IMR-90 (cell line): ENCODE data around the gene GALNT17. TPM values are rescaled to one million over a fixed set of nuclear protein-coding genes. Genes with fewer than 3 reads are reported as not detected.

Experiments
- ATAC-seq: fragments of 200-7000 bp; cut with Tn5 transposase; 2 replicates; pipeline ENCODE4 v1.9.1; 2020; ENCODE audit warnings: low read depth, mild to moderate bottlenecking, moderate library complexity
- BruUV-seq: library from RNA; stranded (reverse); fragments of 400-500 nt; replicated peaks from 2 replicates; lab custom pipeline; 2021; lab: Mats Ljungman, UMichigan
- CTCF ChIA-PET: fragments of 300-600 bp; formaldehyde crosslinking; extraction: SDS; loops from one replicate; lab custom pipeline; 2021; ENCODE audit warnings: antibody characterized with exemption; lab: Yijun Ruan, JAX
- POLR2A ChIA-PET: fragments of 300-600 bp; sonication (Branson Sonifier 250); formaldehyde crosslinking; loops from one replicate; lab custom pipeline; 2022; ENCODE audit warnings: antibody characterized with exemption; ENCODE audit not compliant: unreplicated experiment; lab: Charles Lee
- DNase-seq: peaks from one replicate; pipeline ENCODE4 v3.0.0; 2013
- H2AFZ ChIP-seq: replicated peaks from 2 replicates; pipeline ENCODE3; 2013; ENCODE audit warnings: low read length, mild to moderate bottlenecking; ENCODE audit not compliant: poor library complexity
- H2AK5ac ChIP-seq: 2 replicates; pipeline ENCODE4 v1.6.1; 2013; ENCODE audit warnings: low read depth, low read length, inconsistent platforms
- H2AK9ac ChIP-seq: replicated peaks from 2 replicates; pipeline ENCODE3; 2013; ENCODE audit warnings: mild to moderate bottlenecking, low read depth, low read length, moderate library complexity; ENCODE audit not compliant: poor library complexity
- H2BK120ac ChIP-seq: 2 replicates; pipeline ENCODE4 v1.6.1; 2013; ENCODE audit warnings: low read depth, low read length, inconsistent platforms
- H2BK15ac ChIP-seq: 3 replicates; pipeline ENCODE4 v1.6.1; 2013; ENCODE audit warnings: low read depth, low read length, inconsistent platforms
- H2BK20ac ChIP-seq: 2 replicates; pipeline ENCODE4 v1.6.1; 2013; ENCODE audit warnings: low read depth, mild to moderate bottlenecking, inconsistent platforms, low read length, moderate library complexity
- H2BK5ac ChIP-seq: 2 replicates; pipeline ENCODE4 v1.6.1; 2013; ENCODE audit warnings: mild to moderate bottlenecking, low read depth, low read length, inconsistent platforms; ENCODE audit not compliant: poor library complexity, severe bottlenecking
- H3K14ac ChIP-seq: replicated peaks from 2 replicates; pipeline ENCODE4 v1.6.1; 2013; ENCODE audit warnings: low read depth, low read length, inconsistent platforms
- H3K18ac ChIP-seq: 2 replicates; pipeline ENCODE4 v1.6.1; 2013; ENCODE audit warnings: low read depth, low read length, control low read depth
- H3K23ac ChIP-seq: 2 replicates; pipeline ENCODE4 v1.6.1; 2013; ENCODE audit warnings: low read depth, low read length, inconsistent platforms
- H3K27ac ChIP-seq: 2 replicates; pipeline ENCODE4 v1.5.1; 2013; ENCODE audit warnings: mild to moderate bottlenecking, control low read depth, low read length; ENCODE audit not compliant: insufficient read depth
- H3K27me3 ChIP-seq: 2 replicates; pipeline ENCODE4 v1.6.1; 2013; ENCODE audit warnings: low read length; ENCODE audit not compliant: control insufficient read depth, insufficient read depth
- H3K36me3 ChIP-seq: 2 replicates; pipeline ENCODE4 v1.6.1; 2013; ENCODE audit warnings: low read length, mixed read lengths; ENCODE audit not compliant: control insufficient read depth, insufficient read depth
- H3K4ac ChIP-seq: 2 replicates; pipeline ENCODE4 v1.6.1; 2013; ENCODE audit warnings: low read depth, low read length, inconsistent platforms
- H3K4me1 ChIP-seq: 2 replicates; pipeline ENCODE4 v1.6.1; 2013; ENCODE audit warnings: low read length, mixed read lengths; ENCODE audit not compliant: control insufficient read depth, insufficient read depth
- H3K4me2 ChIP-seq: 2 replicates; pipeline ENCODE4 v1.6.1; 2013; ENCODE audit warnings: low read depth, mild to moderate bottlenecking, control low read depth, low read length, moderate library complexity
- H3K4me3 ChIP-seq: 2 replicates; pipeline ENCODE4 v1.5.1; 2013; ENCODE audit warnings: low read depth, mild to moderate bottlenecking, control low read depth, low read length, moderate library complexity; ENCODE audit not compliant: insufficient read depth
- H3K56ac ChIP-seq: 2 replicates; pipeline ENCODE4 v1.6.1; 2013; ENCODE audit warnings: low read length, inconsistent platforms; ENCODE audit not compliant: insufficient read depth; ENCODE audit errors: extremely low read depth
- H3K79me1 ChIP-seq, 2 experiments: 2 replicates each; pipeline ENCODE4 v1.6.1; 2013; ENCODE audit warnings: low read length in 2 of 2, inconsistent platforms in 1 of 2, low read depth in 1 of 2
- H3K9ac ChIP-seq: 2 replicates; pipeline ENCODE4 v1.6.1; 2013; ENCODE audit warnings: low read depth, low read length, control low read depth
- H3K9me1 ChIP-seq: 2 replicates; pipeline ENCODE4 v1.6.1; 2013; ENCODE audit warnings: low read length, inconsistent platforms; ENCODE audit not compliant: insufficient read depth
- H3K9me3 ChIP-seq: 2 replicates; pipeline ENCODE4 v1.6.1; 2013; ENCODE audit warnings: low read length; ENCODE audit not compliant: control insufficient read depth, insufficient read depth
- H4K20me1 ChIP-seq: 2 replicates; pipeline ENCODE4 v1.6.1; 2013; ENCODE audit warnings: low read length, inconsistent platforms; ENCODE audit not compliant: insufficient read depth
- H4K5ac ChIP-seq: 2 replicates; pipeline ENCODE4 v1.6.1; 2013; ENCODE audit warnings: mild to moderate bottlenecking, low read depth, low read length, control low read depth
- H4K8ac ChIP-seq, 2 experiments: 2 replicates each; pipeline ENCODE4 v1.6.1; 2013; ENCODE audit warnings: low read depth in 2 of 2, low read length in 2 of 2, control low read depth in 1 of 2, inconsistent platforms in 1 of 2
- H4K91ac ChIP-seq: 2 replicates; pipeline ENCODE4 v1.6.1; 2013; ENCODE audit warnings: low read depth, low read length, inconsistent platforms; ENCODE audit not compliant: insufficient read depth
- BHLHE40 ChIP-seq: fragments of 150-350 bp; IDR thresholded peaks from 2 replicates; pipeline ENCODE4 v1.6.1; 2016; ENCODE audit warnings: mild to moderate bottlenecking, low read depth, low read length
- CEBPB ChIP-seq: IDR thresholded peaks from 2 replicates; pipeline ENCODE4 v1.6.1; 2012; ENCODE audit warnings: low read depth, low read length, improper control_type of control experiment
- CHD1 ChIP-seq: IDR thresholded peaks from 2 replicates; pipeline ENCODE4 v1.6.1; 2012; ENCODE audit warnings: low read depth, low read length, improper control_type of control experiment
- ELK1 ChIP-seq: fragments of 150-350 bp; IDR thresholded peaks from 2 replicates; pipeline ENCODE4 v1.6.1; 2016; ENCODE audit warnings: low read depth, mild to moderate bottlenecking, low read length, moderate library complexity, borderline replicate concordance
- FOS ChIP-seq: fragments of 150-350 bp; IDR thresholded peaks from 2 replicates; pipeline ENCODE4 v1.6.1; 2016; ENCODE audit warnings: low read depth, low read length
- MAFK ChIP-seq: IDR thresholded peaks from 2 replicates; pipeline ENCODE4 v1.6.1; 2012; ENCODE audit warnings: low read depth, low read length, improper control_type of control experiment
- MAZ ChIP-seq: IDR thresholded peaks from 2 replicates; pipeline ENCODE4 v1.6.1; 2012; ENCODE audit warnings: low read depth, mild to moderate bottlenecking, low read length, improper control_type of control experiment, moderate library complexity, borderline replicate concordance
- MXI1 ChIP-seq: IDR thresholded peaks from 2 replicates; pipeline ENCODE4 v1.6.1; 2012; ENCODE audit warnings: low read depth, mild to moderate bottlenecking, low read length, moderate library complexity, borderline replicate concordance
- NFE2L2 ChIP-seq: fragments of 150-350 bp; IDR thresholded peaks from 2 replicates; pipeline ENCODE4 v1.6.1; 2016; ENCODE audit warnings: low read depth, mild to moderate bottlenecking, low read length
- POLR2A ChIP-seq: IDR thresholded peaks from 2 replicates; pipeline ENCODE4 v1.6.1; 2012; ENCODE audit warnings: mild to moderate bottlenecking, low read depth, low read length
- RAD21 ChIP-seq: IDR thresholded peaks from 2 replicates; pipeline ENCODE4 v1.6.1; 2012; ENCODE audit warnings: low read length, improper control_type of control experiment
- RCOR1 ChIP-seq: IDR thresholded peaks from 2 replicates; pipeline ENCODE4 v1.6.1; 2012; ENCODE audit warnings: mild to moderate bottlenecking, low read length, improper control_type of control experiment; ENCODE audit not compliant: insufficient replicate concordance
- RFX5 ChIP-seq: IDR thresholded peaks from 2 replicates; pipeline ENCODE4 v1.8.0; 2012; ENCODE audit warnings: low read depth, mild to moderate bottlenecking, low read length, moderate library complexity
- SMC3 ChIP-seq: fragments of 150-350 bp; IDR thresholded peaks from 2 replicates; pipeline ENCODE4 v1.6.1; 2016; ENCODE audit warnings: low read depth, mild to moderate bottlenecking, antibody characterized with exemption, low read length, moderate library complexity
- WGBS, 2 experiments: methylation state at CpG; one replicate each; pipeline versions ENCODE4 v1.1.5 to v1.1.7; 2013; ENCODE audit warnings: missing lambda C conversion rate in 2 of 2; ENCODE audit not compliant: insufficient read length in 1 of 2; ENCODE audit errors: extremely low coverage in 2 of 2; 5-methylcytosine and 5-hydroxymethylcytosine counted together
- dilution Hi-C: fragments of 300-500 bp; cut with HindIII; formaldehyde crosslinking; loops from one replicate; pipeline ENCODE4 v1.14.3; 2018; ENCODE audit warnings: low sequenced_read_pairs; ENCODE audit not compliant: unreplicated experiment
- in situ Hi-C: fragments of 300-500 bp; cut with MboI; formaldehyde crosslinking; loops from 3 replicates; pipeline ENCODE4 v1.14.3; 2019; ENCODE audit warnings: low sequenced_read_pairs, inconsistent platforms, mixed read lengths
- intact Hi-C: fragments of 100-400 bp; cut with micrococcal nuclease; formaldehyde crosslinking; loops from 2 replicates; pipeline ENCODE4 v1.10.0; 2022
- polyA plus RNA-seq, 3 experiments: library from polyadenylated mRNA; depleted of rRNA; stranded (reverse); fragments of >200 nt; gene quantifications; 2 replicates each; pipeline ENCODE4 v1.2.3, GENCODE V29; 2012; ENCODE audit warnings: low replicate concordance in 1 of 3
- total RNA-seq: library from RNA; depleted of rRNA; stranded (reverse); fragments of >200 nt; gene quantifications from 2 replicates; pipeline ENCODE4 v1.2.3, GENCODE V29; 2012
- TF ChIP-seq, protein P1 (sequence below): fragments of 150-350 bp; IDR thresholded peaks from 2 replicates; pipeline ENCODE4 v1.6.1; 2017; ENCODE audit warnings: mild to moderate bottlenecking, antibody characterized with exemption, low read length, low read depth
- TF ChIP-seq, protein P2 (sequence below): conservative IDR thresholded peaks from 2 replicates; pipeline ENCODE4 v1.5.1; 2012; ENCODE audit warnings: mild to moderate bottlenecking, low read depth, low read length, improper control_type of control experiment

Gene GALNT17
- total and polyA plus RNA-seq, 2 of the 4 experiments (the other 2 are of a cell fraction) = not detected

- no peak overlapping the region for H3K18ac ChIP-seq
- dilution Hi-C loops = no loop called here
- H4K91ac ChIP-seq = no peak overlapping the region
- no peaks in the 10 kb centered on the region for H4K20me1 ChIP-seq
- H3K27ac ChIP-seq = no peak overlapping the region
- no peak overlapping the region for H3K56ac ChIP-seq
- no peak overlapping the region for H3K4me2 ChIP-seq
- DNase-seq = no peak
- H2BK20ac ChIP-seq = no peak overlapping the region
- BruUV-seq = no TSS peak
- no peak overlapping the region for H4K5ac ChIP-seq
- no peak overlapping the region for H3K4me3 ChIP-seq
- no peak for TF ChIP-seq MXI1
- TF ChIP-seq BHLHE40 = no peak
- TF ChIP-seq CHD1 = no peak
- no peak for TF ChIP-seq POLR2A
- no peak for TF ChIP-seq ELK1
- TF ChIP-seq SMC3 = no peak
- TF ChIP-seq NFE2L2 = no peak
- TF ChIP-seq RAD21 = no peak
- no peak for TF ChIP-seq MAFK
- TF ChIP-seq RCOR1 = no peak
- no peak for TF ChIP-seq MAZ
- TF ChIP-seq CEBPB = no peak
- TF ChIP-seq, protein P1, sequence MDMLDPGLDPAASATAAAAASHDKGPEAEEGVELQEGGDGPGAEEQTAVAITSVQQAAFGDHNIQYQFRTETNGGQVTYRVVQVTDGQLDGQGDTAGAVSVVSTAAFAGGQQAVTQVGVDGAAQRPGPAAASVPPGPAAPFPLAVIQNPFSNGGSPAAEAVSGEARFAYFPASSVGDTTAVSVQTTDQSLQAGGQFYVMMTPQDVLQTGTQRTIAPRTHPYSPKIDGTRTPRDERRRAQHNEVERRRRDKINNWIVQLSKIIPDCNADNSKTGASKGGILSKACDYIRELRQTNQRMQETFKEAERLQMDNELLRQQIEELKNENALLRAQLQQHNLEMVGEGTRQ = no peak
- TF ChIP-seq, protein P2, sequence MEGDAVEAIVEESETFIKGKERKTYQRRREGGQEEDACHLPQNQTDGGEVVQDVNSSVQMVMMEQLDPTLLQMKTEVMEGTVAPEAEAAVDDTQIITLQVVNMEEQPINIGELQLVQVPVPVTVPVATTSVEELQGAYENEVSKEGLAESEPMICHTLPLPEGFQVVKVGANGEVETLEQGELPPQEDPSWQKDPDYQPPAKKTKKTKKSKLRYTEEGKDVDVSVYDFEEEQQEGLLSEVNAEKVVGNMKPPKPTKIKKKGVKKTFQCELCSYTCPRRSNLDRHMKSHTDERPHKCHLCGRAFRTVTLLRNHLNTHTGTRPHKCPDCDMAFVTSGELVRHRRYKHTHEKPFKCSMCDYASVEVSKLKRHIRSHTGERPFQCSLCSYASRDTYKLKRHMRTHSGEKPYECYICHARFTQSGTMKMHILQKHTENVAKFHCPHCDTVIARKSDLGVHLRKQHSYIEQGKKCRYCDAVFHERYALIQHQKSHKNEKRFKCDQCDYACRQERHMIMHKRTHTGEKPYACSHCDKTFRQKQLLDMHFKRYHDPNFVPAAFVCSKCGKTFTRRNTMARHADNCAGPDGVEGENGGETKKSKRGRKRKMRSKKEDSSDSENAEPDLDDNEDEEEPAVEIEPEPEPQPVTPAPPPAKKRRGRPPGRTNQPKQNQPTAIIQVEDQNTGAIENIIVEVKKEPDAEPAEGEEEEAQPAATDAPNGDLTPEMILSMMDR = no peak
- TF ChIP-seq FOS = no peak
- TF ChIP-seq RFX5 = no peak
- H3K4ac ChIP-seq = no peak overlapping the region
- H3K4me1 ChIP-seq = no peaks in the 10 kb centered on the region
- no peaks in the 10 kb centered on the region for H3K79me1 ChIP-seq
- no peak for ATAC-seq
- H3K9me1 ChIP-seq = no peaks in the 10 kb centered on the region
- no CpG with 5 or more reads among the region's 2 CpGs for WGBS, 2 experiments
- H2BK5ac ChIP-seq = no peak overlapping the region
- no peak overlapping the region for H3K9ac ChIP-seq
- no peak overlapping the region for H4K8ac ChIP-seq
- H2BK15ac ChIP-seq = no peak overlapping the region
- peaks cover 20% of the 10 kb centered on the region for H3K9me3 ChIP-seq
- no peak overlapping the region for H2AK5ac ChIP-seq
- no peak overlapping the region for H2AK9ac ChIP-seq
- H3K14ac ChIP-seq = no peak overlapping the region
- no peaks in the 10 kb centered on the region for H3K27me3 ChIP-seq
- POLR2A ChIA-PET = no interaction called here
- no peak overlapping the region for H2BK120ac ChIP-seq
- H3K23ac ChIP-seq = no peak overlapping the region
- H3K36me3 ChIP-seq = no peaks in the 10 kb centered on the region
- in situ Hi-C loops = no loop called here
- CTCF ChIA-PET = no interaction called here
- H2AFZ ChIP-seq = no peak overlapping the region
- intact Hi-C loops = no loop called here
These were observed 518.9 kb downstream of the GALNT17 start for GRCh38 chr7:71650653-71651337.
